ENCODE measurements around the gene IPP.
"Not testable (repeated sequence)": the region's sequence is repeated elsewhere in the genome, so short reads cannot be mapped to it uniquely, and the experiment has no call there.

Gene IPP

DNA sequence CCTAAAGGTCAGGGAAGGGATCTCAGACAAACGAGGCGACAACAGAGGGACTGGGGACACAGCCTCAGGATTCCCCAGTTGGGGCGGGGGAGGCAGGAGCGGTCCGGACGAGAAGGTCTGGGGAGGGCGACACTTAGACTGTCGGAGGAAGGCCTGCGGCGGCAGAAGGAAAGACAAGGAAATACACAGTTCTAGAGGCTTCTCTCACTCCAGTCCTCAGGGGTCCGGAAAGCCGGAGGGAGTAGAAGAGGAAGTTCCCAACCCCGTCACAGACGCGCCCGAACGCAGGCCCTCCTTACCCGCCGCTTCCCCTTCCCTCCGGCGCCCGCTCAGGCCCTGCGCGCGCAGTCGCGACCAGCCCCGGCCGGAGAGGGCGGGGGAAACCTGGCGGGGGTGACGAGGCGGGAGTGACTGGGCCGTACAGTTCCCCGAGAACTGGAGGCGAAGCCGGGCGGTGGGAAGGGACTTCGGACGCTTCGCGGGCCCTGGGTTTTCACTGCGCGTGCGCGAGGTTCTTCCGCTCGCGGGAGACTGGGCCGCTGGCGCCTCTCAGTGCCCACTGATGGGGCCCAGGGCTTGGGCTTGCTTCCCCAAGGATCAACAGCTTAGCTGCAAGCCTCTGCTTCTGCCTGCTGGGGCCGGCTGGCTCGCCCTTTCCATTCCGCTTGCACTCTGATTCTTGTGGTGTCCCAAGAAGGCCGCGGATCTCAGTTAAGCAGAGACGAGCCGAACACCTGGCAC is at the start of gene IPP:
IPP (minus strand) TSS at position 356 of the 741 bp plus-strand sequence. CDS start 4,242 bp downstream, outside the sequence.
- peak; percentile 94 for DNase-seq

- no peak for DNase-seq
Measured at GRCh38 chr1:45796946-45797345, 46.5 kb upstream of the IPP start.

GRCh38 chr1:45796381-45796780 is 45.9 kb upstream of the IPP start:
- no peak for DNase-seq

DNA sequence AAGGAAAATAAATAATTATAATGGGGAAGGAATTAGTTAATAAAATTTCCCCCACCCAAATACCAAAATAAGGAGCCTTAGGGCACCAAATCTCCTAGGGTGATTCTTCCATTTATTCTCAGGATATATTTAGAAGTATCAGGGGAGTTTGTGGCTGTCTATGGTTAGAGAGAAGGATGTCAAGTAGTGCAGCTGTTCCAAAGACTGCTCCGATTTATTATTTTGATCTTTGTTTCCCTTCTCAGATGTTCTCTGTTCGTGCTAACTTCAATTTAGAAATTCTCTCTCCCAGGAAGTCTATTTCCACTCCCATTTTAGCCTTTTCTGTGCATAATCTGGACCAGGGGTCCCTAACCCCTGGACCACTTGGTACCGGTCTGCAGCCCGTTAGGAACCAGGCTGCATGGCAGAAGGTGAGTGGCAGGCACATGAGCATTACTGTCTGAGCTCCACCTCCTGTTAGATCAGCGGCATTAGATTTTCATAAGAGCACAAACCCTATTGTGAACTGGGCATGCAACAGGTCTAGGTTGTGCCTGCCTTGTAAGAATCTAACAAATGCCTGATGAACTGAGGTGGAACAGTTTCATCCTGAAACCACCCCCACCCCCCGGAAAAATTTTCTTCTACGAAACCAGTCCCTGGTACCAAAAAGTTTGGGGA is 43.6 kb upstream of the IPP start:
- no peak for DNase-seq

- DNase-seq = no peak
Measured at GRCh38 chr1:45792744-45793143, 42.3 kb upstream of the IPP start.

DNA sequence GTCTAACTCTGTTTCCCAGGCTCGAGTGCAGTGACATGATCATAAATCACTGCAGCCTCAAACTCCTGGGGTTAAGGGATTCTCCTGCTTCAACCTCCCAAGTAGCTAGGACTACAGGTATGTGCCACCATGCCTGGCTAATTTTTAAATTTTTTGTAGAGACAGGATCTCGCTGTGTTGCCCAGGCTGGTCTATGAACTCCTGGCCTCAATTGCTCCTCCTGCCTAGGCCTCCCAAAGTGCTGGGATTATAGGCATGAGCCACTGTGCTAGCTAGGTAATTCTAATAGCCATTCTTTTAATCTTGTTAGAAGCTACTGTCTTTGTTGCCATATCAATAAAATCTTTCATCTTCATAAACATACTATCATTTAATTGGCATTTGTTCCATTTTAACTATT is 39.1 kb upstream of the IPP start:
- DNase-seq = no peak

GRCh38 chr1:45787905-45788304 is 37.5 kb upstream of the IPP start:
- DNase-seq = no peak

DNA sequence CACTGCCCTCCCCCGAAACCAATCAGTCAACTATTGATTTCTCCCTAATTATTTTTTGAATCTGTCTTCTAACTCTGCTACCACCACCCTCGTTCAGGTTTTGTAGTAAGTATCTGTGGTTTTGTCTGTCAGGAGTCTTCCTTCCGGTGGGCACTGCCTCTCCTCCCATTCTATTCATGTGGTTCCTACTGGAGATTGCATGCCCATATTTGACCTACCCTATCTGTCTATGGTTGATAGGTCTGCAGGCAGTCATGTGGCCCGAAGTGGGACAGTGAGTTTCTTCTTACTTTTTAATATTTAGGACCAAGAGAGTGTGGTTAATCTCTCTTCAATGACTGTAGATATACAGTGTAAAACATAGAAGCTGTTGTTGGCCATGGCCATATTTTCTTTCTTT is 35.1 kb upstream of the IPP start:
- DNase-seq = peak; percentile 58

GRCh38 chr1:45775794-45776193 is 25.3 kb upstream of the IPP start:
- no peak for DNase-seq

GRCh38 chr1:45772971-45773370 is 22.5 kb upstream of the IPP start:
- DNase-seq = no peak

DNA sequence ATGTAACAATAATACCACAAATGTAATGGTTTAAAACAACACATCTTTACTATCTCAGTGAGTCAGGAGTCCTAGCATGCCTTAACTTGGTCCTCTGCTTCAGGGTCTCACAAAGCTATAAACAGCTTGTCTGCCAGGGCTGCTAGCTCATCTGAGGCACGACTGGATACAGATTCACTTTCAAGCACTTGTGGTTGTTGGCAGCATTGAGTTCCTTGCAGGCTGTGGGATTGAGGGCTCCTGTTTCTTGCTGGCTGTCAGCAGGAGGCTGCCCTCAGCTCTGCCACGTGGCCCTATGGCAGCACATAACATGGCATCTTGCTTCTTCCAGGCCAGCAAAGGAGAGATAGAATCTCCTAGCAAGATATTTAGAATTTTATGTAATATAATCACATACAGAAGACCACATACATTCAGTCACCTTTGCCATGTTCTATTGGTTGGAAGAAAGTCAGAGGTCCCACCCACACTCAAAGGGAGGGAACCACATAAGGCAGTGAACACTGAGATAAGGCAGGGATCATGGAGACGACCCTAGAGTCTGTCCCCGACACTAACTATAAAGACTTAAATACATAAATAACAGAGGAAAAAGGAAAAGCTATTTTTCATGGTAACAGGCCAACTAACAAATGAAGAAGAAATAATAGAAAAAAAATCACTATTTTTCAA is 18.9 kb upstream of the IPP start:
- no peak for DNase-seq

GRCh38 chr1:45767035-45767434 is 16.6 kb upstream of the IPP start:
- no peak for DNase-seq

DNA sequence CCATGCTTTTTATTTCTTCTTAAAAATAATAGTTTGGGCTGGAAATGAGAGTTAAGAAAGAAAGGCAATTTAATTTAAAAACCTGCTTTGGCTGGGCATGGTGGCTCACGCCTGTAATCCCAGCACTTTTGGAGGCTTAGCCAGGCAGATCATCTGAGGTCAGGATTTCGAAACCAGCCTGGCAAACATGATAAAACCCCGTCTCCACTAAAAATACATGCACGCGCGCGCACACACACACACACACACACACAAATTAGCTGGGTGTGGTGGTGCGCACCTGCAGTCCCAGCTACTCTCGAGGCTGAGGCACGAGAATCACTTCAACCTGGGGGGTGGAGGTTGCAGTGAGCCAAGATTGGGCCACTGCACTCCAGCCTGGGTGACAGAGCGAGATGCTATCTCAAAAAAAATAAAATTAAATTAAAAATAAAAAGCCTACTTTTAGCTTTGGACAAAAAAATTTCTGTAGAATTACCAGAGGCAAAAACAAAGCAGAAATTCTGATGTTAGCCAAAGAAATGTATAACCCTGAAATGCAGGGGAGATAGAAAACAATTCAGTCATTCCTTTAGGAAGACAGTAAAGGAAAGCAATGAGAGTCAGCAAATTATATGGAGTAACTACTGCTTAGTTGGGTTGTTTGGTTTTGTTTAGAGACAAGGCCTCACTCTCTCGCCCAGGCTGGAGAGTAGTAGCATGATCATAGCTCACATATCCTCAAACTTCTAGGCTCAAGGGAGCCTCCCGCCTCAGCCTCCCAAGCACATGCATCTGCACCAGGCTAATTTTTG is 15.7 kb upstream of the IPP start:
- no peak for DNase-seq

- DNase-seq = no peak
Measured at GRCh38 chr1:45762291-45762690, 11.8 kb upstream of the IPP start.

GRCh38 chr1:45755697-45756096 is 5.2 kb upstream of the IPP start:
- DNase-seq = no peak

DNA sequence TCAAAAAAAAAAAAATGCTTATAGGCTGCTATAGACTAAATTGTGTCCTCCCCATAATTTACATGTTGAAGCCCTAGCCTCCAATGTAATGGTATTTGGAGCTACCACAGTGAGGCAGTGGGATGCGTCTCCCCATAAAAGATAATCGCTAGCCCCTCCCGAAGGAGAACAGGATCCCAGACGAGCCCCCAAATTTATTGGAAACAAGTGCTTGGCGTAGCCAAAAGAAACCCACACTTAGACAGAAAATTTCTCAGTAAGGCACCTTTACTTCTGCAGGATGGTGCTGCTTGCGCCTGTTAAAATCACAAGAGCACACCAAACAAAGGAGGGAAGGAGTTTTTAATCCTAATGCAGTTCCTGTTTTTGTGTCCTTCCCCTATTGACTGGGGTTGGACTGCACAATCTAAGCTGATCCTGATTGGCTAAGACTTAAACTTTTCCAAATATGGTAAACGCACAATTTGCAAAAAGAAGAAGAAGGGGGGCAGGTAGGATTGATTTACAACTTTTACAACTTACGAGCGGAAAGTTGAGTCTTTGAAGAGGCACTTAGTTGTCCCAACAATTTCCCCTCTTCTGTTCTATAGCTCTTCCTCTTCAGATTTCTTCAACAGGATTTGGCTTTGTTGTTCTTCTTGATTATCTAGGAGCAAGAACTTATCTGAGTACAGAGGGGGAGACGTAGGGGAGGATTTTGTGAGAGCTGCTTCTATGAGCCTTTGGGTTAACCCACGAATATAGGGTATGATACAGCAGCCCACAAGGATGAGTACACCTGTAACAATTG is 3.0 kb upstream of the IPP start:
- DNase-seq = no peak

GRCh38 chr1:45752441-45753052 is 2.1 kb upstream of the IPP start:
- no peak for DNase-seq

GRCh38 chr1:45752014-45752413 is 1.6 kb upstream of the IPP start:
- DNase-seq = no peak

GRCh38 chr1:45751039-45751838 is 786 bp upstream of the IPP start:
- not testable (repeated sequence) for DNase-seq

GRCh38 chr1:45746922-45747321 is 3.5 kb downstream of the IPP start:
- DNase-seq = no peak

DNA sequence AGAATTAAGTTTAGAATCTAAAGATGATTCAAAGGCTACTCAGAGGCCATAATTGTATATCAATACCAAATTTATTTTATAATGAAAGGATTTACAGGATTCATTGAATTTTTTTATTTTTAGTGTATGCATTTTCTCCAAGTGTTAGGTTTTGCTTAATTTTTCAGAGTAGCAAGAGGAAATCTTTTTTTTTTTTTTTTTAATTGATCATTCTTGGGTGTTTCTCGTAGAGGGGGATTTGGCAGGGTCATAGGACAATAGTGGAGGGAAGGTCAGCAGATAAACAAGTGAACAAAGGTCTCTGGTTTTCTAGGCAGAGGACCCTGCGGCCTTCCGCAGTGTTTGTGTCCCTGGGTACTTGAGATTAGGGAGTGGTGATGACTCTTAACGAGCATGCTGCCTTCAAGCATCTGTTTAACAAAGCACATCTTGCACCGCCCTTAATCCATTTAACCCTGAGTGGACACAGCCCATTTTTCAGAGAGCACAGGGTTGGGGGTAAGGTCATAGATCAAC is 10.8 kb downstream of the IPP start:
- not testable (repeated sequence) for DNase-seq
